Measurements from ENCODE around the gene OR6Y1. TPM values are rescaled to one million over a fixed set of nuclear protein-coding genes. Genes with fewer than 3 reads are reported as not detected.

OR6Y1 gene
- total and polyA plus RNA-seq, 5 experiments from 2014 or later: not detected

Other genes starting within 250 kb of the OR6Y1 start
- gene CD1B, start 222.9 kb downstream of the OR6Y1 start, total RNA-seq: not detected
- gene CD1B, start 222.9 kb downstream of the OR6Y1 start, polyA plus RNA-seq: not detected
- gene CD1E, start 200.5 kb downstream of the OR6Y1 start, total RNA-seq: not detected
- gene CD1E, start 200.5 kb downstream of the OR6Y1 start, polyA plus RNA-seq: not detected
- not detected for gene OR10T2, start 154.9 kb downstream of the OR6Y1 start, total RNA-seq
- not detected for gene OR10T2, start 154.9 kb downstream of the OR6Y1 start, polyA plus RNA-seq
- not detected for gene OR10K2, start 128.2 kb downstream of the OR6Y1 start, total RNA-seq
- gene OR10K2, start 128.2 kb downstream of the OR6Y1 start, polyA plus RNA-seq: not detected
- not detected for gene OR10K1, start 92.6 kb downstream of the OR6Y1 start, total RNA-seq
- gene OR10K1, start 92.6 kb downstream of the OR6Y1 start, polyA plus RNA-seq: not detected
- not detected for gene OR10R2, start 82.2 kb downstream of the OR6Y1 start, total RNA-seq
- not detected for gene OR10R2, start 82.2 kb downstream of the OR6Y1 start, polyA plus RNA-seq
- not detected for gene OR6P1, start 16.2 kb upstream of the OR6Y1 start, total RNA-seq
- not detected for gene OR6P1, start 16.2 kb upstream of the OR6Y1 start, polyA plus RNA-seq
- gene OR10X1, start 25.5 kb upstream of the OR6Y1 start, total RNA-seq: not detected
- gene OR10X1, start 25.5 kb upstream of the OR6Y1 start, polyA plus RNA-seq: not detected
- not detected for gene OR10Z1, start 50.9 kb upstream of the OR6Y1 start, total RNA-seq
- not detected for gene OR10Z1, start 50.9 kb upstream of the OR6Y1 start, polyA plus RNA-seq
- gene SPTA1, start 132.3 kb upstream of the OR6Y1 start, total RNA-seq: not detected
- gene SPTA1, start 132.3 kb upstream of the OR6Y1 start, polyA plus RNA-seq: not detected
- not detected for gene OR6K2, start 146.2 kb upstream of the OR6Y1 start, total RNA-seq
- not detected for gene OR6K2, start 146.2 kb upstream of the OR6Y1 start, polyA plus RNA-seq
- gene OR6K3, start 166.3 kb upstream of the OR6Y1 start, total RNA-seq: not detected
- gene OR6K3, start 166.3 kb upstream of the OR6Y1 start, polyA plus RNA-seq: not detected
- gene OR6K6, start 200.3 kb upstream of the OR6Y1 start, total RNA-seq: not detected
- not detected for gene OR6K6, start 200.3 kb upstream of the OR6Y1 start, polyA plus RNA-seq
- gene OR6N1, start 217.8 kb upstream of the OR6Y1 start, total RNA-seq: not detected
- gene OR6N1, start 217.8 kb upstream of the OR6Y1 start, polyA plus RNA-seq: not detected
- gene OR6N2, start 226.8 kb upstream of the OR6Y1 start, total RNA-seq: not detected
- not detected for gene OR6N2, start 226.8 kb upstream of the OR6Y1 start, polyA plus RNA-seq

All from naive thymus-derived CD8-positive, alpha-beta T cell (primary cell).